Measurements from ENCODE around the gene SHE.

GRCh38 chr1:154512760-154513159 lies 10.5 kb upstream of the SHE start:
- no peak for TF ChIP-seq CTCF (IDR thresholded peaks at IDR 0.05)
- no peak for TF ChIP-seq POLR2A (IDR thresholded peaks at IDR 0.05)
